Heart left ventricle (tissue), 16 donors: ENCODE data around the gene TRH. TPM values are rescaled to one million over a fixed set of nuclear protein-coding genes. Genes with fewer than 3 reads are reported as not detected.
A peak's percentile ranks its signal among the peaks of the same experiment; 100 is the strongest.
"Not testable (repeated sequence)": the region's sequence is repeated elsewhere in the genome, so short reads cannot be mapped to it uniquely, and the experiment has no call there.

Experiments used
- ATAC-seq, 4 donors: fragments of 200-7000 bp; cut with Tn5 transposase; one replicate each; pipeline ENCODE4 v1.9.1; 2020 to 2022; ENCODE audit warnings: moderate library complexity in 4 of 4, mild to moderate bottlenecking in 3 of 4, moderate number of reproducible peaks in 1 of 4
- DNase-seq, 5 donors: peaks; one replicate each; pipeline ENCODE4 v3.0.0-alpha.2; 2020
- H3K27ac ChIP-seq, 12 donors: fragments of 200-600 bp; sonication (generic) in 4 of 12; one replicate each; pipeline versions ENCODE4 v1.5.0 to v1.8.0; 2016 to 2022; ENCODE audit warnings: mild to moderate bottlenecking in 2 of 12
- H3K27me3 ChIP-seq, 9 donors: fragments of 200-600 bp; sonication (generic) in 2 of 9; one replicate each; pipeline versions ENCODE4 v1.5.1 to v1.8.0; 2016 to 2022; ENCODE audit warnings: mild to moderate bottlenecking in 3 of 9
- H3K36me3 ChIP-seq, 9 donors: fragments of 200-600 bp; sonication (generic) in 2 of 9; one replicate each; pipeline versions ENCODE4 v1.5.0 to v1.8.0; 2018 to 2022; ENCODE audit warnings: mild to moderate bottlenecking in 2 of 9
- H3K4me1 ChIP-seq, 12 donors: fragments of 200-600 bp; sonication (generic) in 4 of 12; one replicate each; pipeline versions ENCODE4 v1.5.0 to v1.8.0; 2016 to 2022; ENCODE audit warnings: mild to moderate bottlenecking in 3 of 12
- H3K4me3 ChIP-seq, 12 donors: fragments of 200-600 bp; sonication (generic) in 4 of 12; one replicate each; pipeline versions ENCODE4 v1.5.0 to v1.8.0; 2017 to 2022; ENCODE audit warnings: mild to moderate bottlenecking in 9 of 12, moderate library complexity in 4 of 12
- H3K9me3 ChIP-seq, 12 donors: fragments of 200-600 bp; sonication (generic) in 4 of 12; one replicate each; pipeline versions ENCODE4 v1.5.0 to v1.8.0; 2016 to 2022; ENCODE audit warnings: mild to moderate bottlenecking in 1 of 12
- CTCF ChIP-seq, 12 donors: fragments of 200-600 bp; sonication (generic) in 4 of 12; IDR thresholded peaks; one replicate each; pipeline versions ENCODE4 v1.5.0 to v1.8.0; 2018 to 2022; ENCODE audit warnings: antibody characterized with exemption in 12 of 12, mild to moderate bottlenecking in 5 of 12
- POLR2A ChIP-seq, 2 donors: fragments of 450-650 bp; IDR thresholded peaks; one replicate each; pipeline ENCODE4 v1.6.1; 2017; ENCODE audit warnings: antibody characterized with exemption in 2 of 2, mild to moderate bottlenecking in 2 of 2, moderate library complexity in 2 of 2
- WGBS, 4 donors: extraction: QIAGEN DNeasy Blood & Tissue Kit in 2 of 4; methylation state at CpG; one replicate each; pipeline versions ENCODE4 v1.1.5 to v1.1.7; 2013 to 2018; 5-methylcytosine and 5-hydroxymethylcytosine counted together
- intact Hi-C, 10 donors: fragments of 100-400 bp; cut with DNase I; formaldehyde crosslinking; loops; one replicate each; pipeline versions ENCODE4 v1.11.1 to v1.14.2; 2022
- polyA plus RNA-seq, 2 donors: library from polyadenylated mRNA; stranded (reverse); fragments of 200-250 nt; gene quantifications; one replicate each; pipeline ENCODE4 v1.2.3, GENCODE V29; 2013
- total RNA-seq, 9 donors: library from RNA; depleted of rRNA in 2 of 9; stranded (reverse); fragments of >200 nt in 2 of 9; fragmentation: NEBNext Ultra II Directional in 3 of 9; extraction: Animal tissue kit (Norgen Biotek cat#: 25700) in 3 of 9; gene quantifications; one replicate each; pipeline versions ENCODE4 v1.1.0 to v1.2.4, GENCODE V29; 2016 to 2023
- donor health status: ischemic (EF 13 %, LVEDD 7.1; RV severe dilation, severe dysfunction).
- donor health status: healthy with polysubstance abuse.
- donor health status: DM: no; HTN: yes; CAD: no.
- donor health status: DM: no; HTN: no; CAD: no.
- donor health status: ischemic (EF 25% LVEDD 6.9; RV normal size, moderate dysfunction).
- donor health status: ischemic (EF 25% LVEDD 5.7; RV mildly dilated, moderate dysfunction).
- donor health status: healthy.
- donor health status: DM: yes; HTN: yes; CAD: no.
- donor health status: ischemic (EF 35%, LVEDD 5.7; RV mildly dilated, moderate dysfunction).
- donor health status: nonischemic (EF 11% LVEDD 7.7; RV severe dilation, severe dysfunction).
- donor health status: DM: yes; HTN: yes; CAD: no.
- donor health status: PGD.
- donor health status: ischemic (EF 29% LVEDD 5.4; RV normal size, mild dysfunction).
- donor health status: nonischemic (EF 23%, LVEDD 6.1; RV moderate dilation, normal function).

TRH gene
- total and polyA plus RNA-seq, 11 donors = not detected

- intact Hi-C loops = loop anchor here in 5 of 10 donors (2.0 to 10.0 kb wide), 4 partner anchors 49 to 361 kb away; no protein-coding TSS in a partner anchor
These were observed 21.6 kb downstream of the TRH start for GRCh38 chr3:129996073-129996472.

GRCh38 chr3:129999176-129999575 lies 24.7 kb downstream of the TRH start:
- intact Hi-C loops = loop anchor here in 4 of 10 donors (5.0 to 10.0 kb wide), 3 partner anchors 52 to 364 kb away; no protein-coding TSS in a partner anchor
- not testable (repeated sequence) for H3K4me1 ChIP-seq, H3K27ac ChIP-seq, ATAC-seq, H3K36me3 ChIP-seq, H3K4me3 ChIP-seq, DNase-seq, H3K9me3 ChIP-seq
- peaks cover 0 to 23% (median 0%) of the 10 kb centered on the region in 9 donors for H3K27me3 ChIP-seq
- 70 to 88% (median 79%) methylated on average over 2 to 5 of the region's 5 CpGs for WGBS, 4 donors

More at GRCh38 chr3:129996073-129996472, 21.6 kb downstream of the TRH start:
- H3K27me3 ChIP-seq = peaks cover 0 to 23% (median 0%) of the 10 kb centered on the region in 9 donors
- TF ChIP-seq CTCF (IDR thresholded peaks at IDR 0.05) (no peak), POLR2A (IDR thresholded peaks at IDR 0.05) (no peak)
- no peaks in the 10 kb centered on the region for H3K4me1 ChIP-seq
- no peak overlapping the region for H3K27ac ChIP-seq
- H3K36me3 ChIP-seq = no peaks in the 10 kb centered on the region
- DNase-seq (no peak), ATAC-seq (no peak)
- 86 to 95% (median 92%) methylated on average over 4 of the region's 4 CpGs for WGBS, 4 donors
- no peak overlapping the region for H3K4me3 ChIP-seq
- H3K9me3 ChIP-seq = peaks cover 0 to 2% (median 0%) of the 10 kb centered on the region in 12 donors

GRCh38 chr3:130002666-130003598 lies 28.4 kb downstream of the TRH start:
- H3K27me3 ChIP-seq = peaks cover 0 to 21% (median 0%) of the 10 kb centered on the region in 9 donors
- not testable (repeated sequence) for H3K36me3 ChIP-seq, H3K4me1 ChIP-seq, ATAC-seq, H3K9me3 ChIP-seq, H3K27ac ChIP-seq
- 4 to 20% (median 11%) methylated on average over 16 to 81 of the region's 86 CpGs for WGBS, 4 donors
- H3K4me3 ChIP-seq = peak overlapping the region in 11 of 12 donors; percentile 3 to 65 (median 49)
- intact Hi-C loops = loop anchor here in 5 of 10 donors (2.0 to 10.0 kb wide), 3 partner anchors 60 to 368 kb away; no protein-coding TSS in a partner anchor
- peak; percentile 33 to 79 (median 49) for DNase-seq
- peak; percentile 34 to 83 (median 66) for TF ChIP-seq CTCF (IDR thresholded peaks at IDR 0.05)

- WGBS, 4 donors = 77 to 91% (median 88%) methylated on average over 9 to 19 of the region's 19 CpGs
- no peak for ATAC-seq
- intact Hi-C loops = no loop called here
- Histone ChIP-seq H3K27me3 (peaks cover 0 to 8% (median 0%) of the 10 kb centered on the region in 9 donors), H3K4me1 (no peaks in the 10 kb centered on the region), H3K27ac (no peak overlapping the region), H3K36me3 (no peaks in the 10 kb centered on the region), H3K9me3 (no peaks in the 10 kb centered on the region), H3K4me3 (no peak overlapping the region)
- TF ChIP-seq CTCF (IDR thresholded peaks at IDR 0.05) (no peak), POLR2A (IDR thresholded peaks at IDR 0.05) (no peak)
- DNase-seq = no peak
These were observed 36.0 kb downstream of the TRH start for GRCh38 chr3:130010556-130010955.

- ATAC-seq, DNase-seq: not testable (repeated sequence)
These were observed 37.6 kb downstream of the TRH start for GRCh38 chr3:130012108-130012507.

GRCh38 chr3:130013246-130013645 lies 38.7 kb downstream of the TRH start:
- H3K4me1 ChIP-seq, H3K9me3 ChIP-seq, ATAC-seq, intact Hi-C loops, H3K27me3 ChIP-seq, H3K4me3 ChIP-seq, DNase-seq, H3K27ac ChIP-seq, H3K36me3 ChIP-seq: not testable (repeated sequence)
- 91 to 95% (median 94%) methylated on average over 21 of the region's 21 CpGs for WGBS, 4 donors

More at GRCh38 chr3:130012108-130012507, 37.6 kb downstream of the TRH start:
- intact Hi-C loops, H3K36me3 ChIP-seq, H3K27me3 ChIP-seq, H3K4me1 ChIP-seq, H3K27ac ChIP-seq, H3K9me3 ChIP-seq, H3K4me3 ChIP-seq: not testable (repeated sequence)
